ENCODE measurements around the gene SMAP2.

Gene SMAP2

DNA sequence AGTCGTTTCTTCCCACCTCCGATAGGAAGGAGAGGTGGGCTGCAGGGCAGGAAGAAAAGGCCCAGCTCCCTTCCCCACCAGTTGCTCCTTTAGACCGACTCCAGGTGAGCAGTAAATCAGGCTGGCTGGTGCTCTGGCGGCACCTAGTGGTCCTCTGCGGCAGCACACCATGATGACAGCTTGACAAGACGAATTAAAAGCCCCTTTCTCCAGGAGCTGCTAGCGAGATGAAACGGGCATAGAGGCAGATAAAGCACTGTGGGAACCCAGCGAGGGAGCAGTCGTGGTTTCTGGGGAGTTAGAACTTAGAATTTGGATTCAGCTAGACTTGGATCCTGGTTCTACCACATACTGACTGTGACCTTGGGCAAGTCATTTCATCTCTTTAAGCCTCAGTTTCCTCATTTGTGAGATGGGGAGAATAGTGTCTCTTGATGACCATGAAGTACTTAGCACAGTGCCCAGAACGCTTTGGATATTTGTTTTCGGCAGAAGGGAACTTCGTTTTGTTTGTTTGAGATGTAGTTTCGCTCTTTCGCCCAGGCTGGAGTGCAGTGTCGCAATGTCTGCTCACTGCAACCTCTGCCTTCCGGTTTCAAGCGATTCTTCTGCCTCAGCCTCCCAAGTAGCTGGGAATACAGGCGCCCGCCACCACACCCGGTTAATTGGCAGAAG, 34.6 kb upstream of the SMAP2 start (continued):
- TF ChIP-seq, protein P1, sequence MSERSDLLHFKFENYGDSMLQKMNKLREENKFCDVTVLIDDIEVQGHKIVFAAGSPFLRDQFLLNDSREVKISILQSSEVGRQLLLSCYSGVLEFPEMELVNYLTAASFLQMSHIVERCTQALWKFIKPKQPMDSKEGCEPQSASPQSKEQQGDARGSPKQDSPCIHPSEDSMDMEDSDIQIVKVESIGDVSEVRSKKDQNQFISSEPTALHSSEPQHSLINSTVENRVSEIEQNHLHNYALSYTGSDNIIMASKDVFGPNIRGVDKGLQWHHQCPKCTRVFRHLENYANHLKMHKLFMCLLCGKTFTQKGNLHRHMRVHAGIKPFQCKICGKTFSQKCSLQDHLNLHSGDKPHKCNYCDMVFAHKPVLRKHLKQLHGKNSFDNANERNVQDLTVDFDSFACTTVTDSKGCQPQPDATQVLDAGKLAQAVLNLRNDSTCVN (tag by site-specific recombination; optimal IDR thresholded peaks at IDR 0.05) = no peak
- TF ChIP-seq ZNF777 (tag by site-specific recombination; IDR thresholded peaks at IDR 0.05; ENCODE audit: borderline replicate concordance) (no peak), ZNF266 (tag by site-specific recombination; IDR thresholded peaks at IDR 0.05; ENCODE audit: low read depth) (no peak), HOXC10 (CRISPR knock-in tag; IDR thresholded peaks at IDR 0.05) (no peak), ZNF629 (tag by site-specific recombination; IDR thresholded peaks at IDR 0.05) (no peak), SP3 (tag by site-specific recombination; IDR thresholded peaks at IDR 0.05) (no peak), ZNF558 (tag by site-specific recombination; IDR thresholded peaks at IDR 0.05) (no peak), ZNF660 (tag by site-specific recombination; IDR thresholded peaks at IDR 0.05) (peak; percentile 62; the same call in 1 of the 2 replicates), ZBTB8A (tag by site-specific recombination; IDR thresholded peaks at IDR 0.05) (no peak), ZNF157 (tag by site-specific recombination; IDR thresholded peaks at IDR 0.05) (no peak), SCRT1 (tag by site-specific recombination; IDR thresholded peaks at IDR 0.05; ENCODE audit: borderline replicate concordance) (peak; percentile 96), ZNF114 (tag by site-specific recombination; IDR thresholded peaks at IDR 0.05) (no peak), ZNF654 (tag by site-specific recombination; IDR thresholded peaks at IDR 0.05; ENCODE audit: low read depth) (peak; percentile 92), YY2 (tag by site-specific recombination; IDR thresholded peaks at IDR 0.05) (no peak)
- TF ChIP-seq, protein P2, sequence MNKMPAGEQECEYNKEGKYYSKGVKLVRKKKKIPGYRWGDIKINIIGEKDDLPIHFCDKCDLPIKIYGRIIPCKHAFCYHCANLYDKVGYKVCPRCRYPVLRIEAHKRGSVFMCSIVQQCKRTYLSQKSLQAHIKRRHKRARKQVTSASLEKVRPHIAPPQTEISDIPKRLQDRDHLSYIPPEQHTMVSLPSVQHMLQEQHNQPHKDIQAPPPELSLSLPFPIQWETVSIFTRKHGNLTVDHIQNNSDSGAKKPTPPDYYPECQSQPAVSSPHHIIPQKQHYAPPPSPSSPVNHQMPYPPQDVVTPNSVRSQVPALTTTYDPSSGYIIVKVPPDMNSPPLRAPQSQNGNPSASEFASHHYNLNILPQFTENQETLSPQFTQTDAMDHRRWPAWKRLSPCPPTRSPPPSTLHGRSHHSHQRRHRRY (tag by site-specific recombination; IDR thresholded peaks at IDR 0.05) = no peak

DNA sequence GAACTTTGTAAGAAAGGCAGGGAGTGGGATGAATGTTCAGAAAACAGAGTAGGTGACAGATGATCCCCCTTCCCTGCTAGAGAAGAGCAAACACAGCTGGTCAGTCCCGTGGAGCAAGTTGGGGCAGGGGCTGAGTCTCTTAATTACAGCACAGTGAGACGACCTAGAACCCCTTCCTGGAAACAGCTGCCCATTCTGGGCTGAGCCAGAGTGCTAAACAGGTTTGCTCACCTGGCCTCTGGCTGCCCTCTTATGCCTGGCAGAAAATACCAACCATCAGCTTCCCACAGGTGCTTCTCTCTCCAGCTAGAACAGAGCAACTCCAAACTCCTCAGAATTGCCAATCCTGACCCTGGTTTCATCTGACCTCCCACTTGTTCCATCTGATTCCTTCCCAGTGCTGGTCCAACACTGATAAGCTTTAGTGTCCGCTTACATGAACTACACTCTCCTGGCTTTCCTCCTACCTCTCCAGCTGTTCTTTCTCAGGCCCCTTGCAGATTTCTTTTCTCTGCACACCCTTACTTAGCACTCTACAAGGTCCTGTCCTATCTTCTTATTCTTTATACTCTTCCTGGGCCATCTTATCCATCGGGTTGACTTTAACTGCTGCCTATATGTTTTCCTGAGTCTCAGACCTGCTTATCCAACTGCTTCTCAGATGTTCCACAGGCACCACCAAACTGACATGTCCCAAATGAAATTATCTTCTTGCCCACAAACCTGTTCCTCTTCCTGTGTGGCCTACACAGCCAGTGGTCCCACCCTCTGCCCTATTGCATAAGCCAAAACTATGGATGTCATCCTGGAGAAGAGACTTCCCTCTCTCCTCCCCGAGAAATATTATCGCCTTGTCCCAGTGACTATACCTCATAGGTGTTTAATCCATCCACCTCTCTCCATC, 33.9 kb upstream of the SMAP2 start:
- ChIA-PET POLR2A (interaction anchor here (1.5 kb wide), 1 partner anchor 187 kb away, joined by 4 read pairs; no protein-coding TSS in a partner anchor), CTCF (interaction anchor here (0.5 to 7.1 kb wide), 46 partner anchors 9 to 613 kb away, joined by 3 to 132 read pairs (median 5); no protein-coding TSS in a partner anchor)
- H3K36me3 ChIP-seq (ENCODE audit: control insufficient read depth in 2 of 2, insufficient read depth in 1 of 2, low read length in 2 of 2) = no peaks in the 10 kb centered on the region
- no peak overlapping the region for H3K27ac ChIP-seq (ENCODE audit: extremely low read depth, low read depth, low read length)
- no peak overlapping the region for H3K4me3 ChIP-seq (ENCODE audit: low read depth, low read length)
- no peaks in the 10 kb centered on the region for H3K4me1 ChIP-seq (ENCODE audit: control insufficient read depth, insufficient read depth, low read length)
- no peaks in the 10 kb centered on the region for H3K9me3 ChIP-seq (ENCODE audit: control insufficient read depth, insufficient read depth, low read depth, low read length)
- TF ChIP-seq, protein P3, sequence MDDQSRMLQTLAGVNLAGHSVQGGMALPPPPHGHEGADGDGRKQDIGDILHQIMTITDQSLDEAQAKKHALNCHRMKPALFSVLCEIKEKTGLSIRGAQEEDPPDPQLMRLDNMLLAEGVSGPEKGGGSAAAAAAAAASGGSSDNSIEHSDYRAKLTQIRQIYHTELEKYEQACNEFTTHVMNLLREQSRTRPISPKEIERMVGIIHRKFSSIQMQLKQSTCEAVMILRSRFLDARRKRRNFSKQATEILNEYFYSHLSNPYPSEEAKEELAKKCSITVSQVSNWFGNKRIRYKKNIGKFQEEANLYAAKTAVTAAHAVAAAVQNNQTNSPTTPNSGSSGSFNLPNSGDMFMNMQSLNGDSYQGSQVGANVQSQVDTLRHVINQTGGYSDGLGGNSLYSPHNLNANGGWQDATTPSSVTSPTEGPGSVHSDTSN (CRISPR knock-in tag; IDR thresholded peaks at IDR 0.05) = no peak
- TF ChIP-seq PRDM1 (tag by site-specific recombination; IDR thresholded peaks at IDR 0.05) = no peak
- no peak for TF ChIP-seq KLF1 (tag by site-specific recombination; IDR thresholded peaks at IDR 0.05)
- TF ChIP-seq ZNF610 (tag by site-specific recombination; IDR thresholded peaks at IDR 0.05; ENCODE audit: borderline replicate concordance) = no peak
- TF ChIP-seq, protein P4, sequence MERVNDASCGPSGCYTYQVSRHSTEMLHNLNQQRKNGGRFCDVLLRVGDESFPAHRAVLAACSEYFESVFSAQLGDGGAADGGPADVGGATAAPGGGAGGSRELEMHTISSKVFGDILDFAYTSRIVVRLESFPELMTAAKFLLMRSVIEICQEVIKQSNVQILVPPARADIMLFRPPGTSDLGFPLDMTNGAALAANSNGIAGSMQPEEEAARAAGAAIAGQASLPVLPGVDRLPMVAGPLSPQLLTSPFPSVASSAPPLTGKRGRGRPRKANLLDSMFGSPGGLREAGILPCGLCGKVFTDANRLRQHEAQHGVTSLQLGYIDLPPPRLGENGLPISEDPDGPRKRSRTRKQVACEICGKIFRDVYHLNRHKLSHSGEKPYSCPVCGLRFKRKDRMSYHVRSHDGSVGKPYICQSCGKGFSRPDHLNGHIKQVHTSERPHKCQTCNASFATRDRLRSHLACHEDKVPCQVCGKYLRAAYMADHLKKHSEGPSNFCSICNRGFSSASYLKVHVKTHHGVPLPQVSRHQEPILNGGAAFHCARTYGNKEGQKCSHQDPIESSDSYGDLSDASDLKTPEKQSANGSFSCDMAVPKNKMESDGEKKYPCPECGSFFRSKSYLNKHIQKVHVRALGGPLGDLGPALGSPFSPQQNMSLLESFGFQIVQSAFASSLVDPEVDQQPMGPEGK (tag by site-specific recombination; IDR thresholded peaks at IDR 0.05) = no peak
- TF ChIP-seq ZNF792 (tag by site-specific recombination; IDR thresholded peaks at IDR 0.05) = no peak
- TF ChIP-seq ZNF707 (tag by site-specific recombination; IDR thresholded peaks at IDR 0.05) = no peak
- TF ChIP-seq, protein P2 (tag by site-specific recombination; IDR thresholded peaks at IDR 0.05) = no peak
- no peak for TF ChIP-seq ZNF274 (IDR thresholded peaks at IDR 0.05; ENCODE audit: low read length)
- no peak for TF ChIP-seq ZNF274 (tag by site-specific recombination; IDR thresholded peaks at IDR 0.05; ENCODE audit: borderline replicate concordance)
- no peak for TF ChIP-seq ZNF157 (tag by site-specific recombination; IDR thresholded peaks at IDR 0.05)
- TF ChIP-seq ZNF239 (tag by site-specific recombination; IDR thresholded peaks at IDR 0.05) = no peak
- no peak for TF ChIP-seq ZNF223 (tag by site-specific recombination; IDR thresholded peaks at IDR 0.05)
- TF ChIP-seq ZNF416 (tag by site-specific recombination; IDR thresholded peaks at IDR 0.05) = no peak
- no peak for TF ChIP-seq HOXC10 (CRISPR knock-in tag; IDR thresholded peaks at IDR 0.05)
